HepG2 (cell line): ENCODE data around the gene HHEX. TPM values are rescaled to one million over a fixed set of nuclear protein-coding genes. Genes with fewer than 3 reads are reported as not detected.
A peak's percentile ranks its signal among the peaks of the same experiment; 100 is the strongest.

Experiments
- AHDC1 ChIP-seq: sonication (generic); formaldehyde crosslinking; IDR thresholded peaks from 2 replicates; pipeline ENCODE4 v1.5.1; 2020; ENCODE audit warnings: mild to moderate bottlenecking, missing genetic modification reagents, borderline replicate concordance
- CEBPB ChIP-seq: IDR thresholded peaks from 2 replicates; pipeline ENCODE4 v1.6.1; 2011; ENCODE audit warnings: low read depth, low read length, improper control_type of control experiment, borderline replicate concordance
- CEBPG ChIP-seq: IDR thresholded peaks from 2 replicates; pipeline ENCODE4 v1.6.1; 2016
- FOSL2 ChIP-seq: sonication (generic); formaldehyde crosslinking; IDR thresholded peaks from 2 replicates; pipeline ENCODE4 v1.4.0; 2020; ENCODE audit warnings: missing genetic modification reagents
- FOXP1 ChIP-seq, 2 experiments: fragments of 450-650 bp in 1 of 2; IDR thresholded peaks; 2 replicates each; pipeline ENCODE4 v1.6.1; 2017 to 2018; ENCODE audit warnings: antibody characterized with exemption in 1 of 2
- FOXP4 ChIP-seq: sonication (generic); formaldehyde crosslinking; IDR thresholded peaks from 2 replicates; pipeline ENCODE4 v1.4.0; 2020; ENCODE audit warnings: missing genetic modification reagents
- GPN1 ChIP-seq: sonication (generic); formaldehyde crosslinking; IDR thresholded peaks from 2 replicates; pipeline ENCODE4 v1.5.1; 2020; ENCODE audit warnings: missing genetic modification reagents, borderline replicate concordance
- KDM1A ChIP-seq: IDR thresholded peaks from 2 replicates; pipeline ENCODE4 v1.6.1; 2016; ENCODE audit warnings: missing compliant biosample characterization
- PITX1 ChIP-seq: sonication (generic); formaldehyde crosslinking; IDR thresholded peaks from 2 replicates; pipeline ENCODE4 v1.5.1; 2020; ENCODE audit warnings: mild to moderate bottlenecking, missing genetic modification reagents
- RBAK ChIP-seq: sonication (generic); formaldehyde crosslinking; IDR thresholded peaks from 2 replicates; pipeline ENCODE4 v1.5.1; 2020; ENCODE audit warnings: mild to moderate bottlenecking, missing genetic modification reagents
- RCOR2 ChIP-seq: IDR thresholded peaks from 2 replicates; pipeline ENCODE4 v1.6.1; 2016; ENCODE audit warnings: missing biosample characterization, missing genetic modification reagents
- REPIN1 ChIP-seq: sonication (generic); formaldehyde crosslinking; IDR thresholded peaks from 2 replicates; pipeline ENCODE4 v1.8.0; 2022; ENCODE audit warnings: missing genetic modification reagents, low read depth, mild to moderate bottlenecking, borderline replicate concordance
- TEAD3 ChIP-seq: optimal IDR thresholded peaks from 2 replicates; pipeline ENCODE3; 2016; ENCODE audit warnings: borderline replicate concordance
- ZFP1 ChIP-seq: IDR thresholded peaks from 2 replicates; pipeline ENCODE4 v1.6.1; 2016
- ZFP90 ChIP-seq: sonication (generic); formaldehyde crosslinking; IDR thresholded peaks from 2 replicates; pipeline ENCODE4 v1.8.0; 2022; ENCODE audit warnings: missing genetic modification reagents, mild to moderate bottlenecking, inconsistent platforms, borderline replicate concordance
- ZMYM2 ChIP-seq: sonication (generic); formaldehyde crosslinking; IDR thresholded peaks from 2 replicates; pipeline ENCODE4 v1.8.0; 2022; ENCODE audit warnings: mild to moderate bottlenecking, missing genetic modification reagents
- ZNF280D ChIP-seq: sonication (generic); formaldehyde crosslinking; IDR thresholded peaks from 2 replicates; pipeline ENCODE4 v1.5.1; 2020; ENCODE audit warnings: mild to moderate bottlenecking, missing genetic modification reagents
- ZNF331 ChIP-seq: sonication (generic); formaldehyde crosslinking; IDR thresholded peaks from 2 replicates; pipeline ENCODE4 v1.4.0; 2020; ENCODE audit warnings: missing genetic modification reagents
- polyA plus RNA-seq, 8 experiments: library from polyadenylated mRNA; depleted of rRNA in 3 of 8; stranded (reverse) in 7 of 8; unstranded in 1 of 8; fragments of >200 nt; fragmentation: Illumina TruSeq in 4 of 8; extraction: Trizol in 4 of 8; gene quantifications; 2 replicates each; pipeline versions ENCODE4 v1.2.1 to v1.2.3, GENCODE V29; 2011 to 2016; ENCODE audit warnings: low read depth in 4 of 8, missing spikeins in 1 of 8, mixed read lengths in 1 of 8; ENCODE audit not compliant: insufficient read depth in 1 of 8
- total RNA-seq, 5 experiments: library from RNA; depleted of rRNA; stranded (reverse); fragments of >200 nt; fragmentation: Illumina TruSeq; extraction: Trizol; gene quantifications; 2 replicates each; pipeline ENCODE4 v1.2.3, GENCODE V29; 2016; ENCODE audit warnings: low read depth in 1 of 5

HHEX gene
- total and polyA plus RNA-seq, 2 of the 13 experiments (the other 11 are each of a cell fraction or from before 2014, with no cell fraction given): 44.5 to 48.7 TPM

GRCh38 chr10:92657024-92657423 is 32.7 kb upstream of the HHEX start (continued):
- TF ChIP-seq CEBPB (peak; percentile 87), FOXP4 (0 out of 2 replicates have a peak, but pooled peaks have one; percentile 35), RBAK (peak; percentile 84; the same call in 1 of the 2 replicates), ZFP1 (CRISPR knock-in tag) (peak; percentile 97), ZFP90 (CRISPR knock-in tag) (peak; percentile 63; the same call in 1 of the 2 replicates), ZMYM2 (CRISPR knock-in tag) (peak; percentile 73; the same call in 1 of the 2 replicates), FOXP1 (IDR thresholded peaks at IDR 0.05) (no peak), FOXP1 (CRISPR knock-in tag; IDR thresholded peaks at IDR 0.05) (0 out of 2 replicates have a peak, but pooled peaks have one; percentile 19), FOSL2 (CRISPR knock-in tag) (peak; percentile 34; the same call in 1 of the 2 replicates), CEBPG (CRISPR knock-in tag) (peak; percentile 87), TEAD3 (CRISPR knock-in tag) (peak; percentile 96), AHDC1 (CRISPR knock-in tag) (0 out of 2 replicates have a peak, but pooled peaks have one; percentile 21), RCOR2 (CRISPR knock-in tag) (peak; percentile 50; the same call in 1 of the 2 replicates), PITX1 (CRISPR knock-in tag) (no peak), REPIN1 (CRISPR knock-in tag) (no peak), KDM1A (CRISPR knock-in tag) (0 out of 2 replicates have a peak, but pooled peaks have one; percentile 51), GPN1 (CRISPR knock-in tag) (no peak), ZNF280D (CRISPR knock-in tag) (0 out of 2 replicates have a peak, but pooled peaks have one; percentile 41), ZNF331 (CRISPR knock-in tag) (0 out of 2 replicates have a peak, but pooled peaks have one; percentile 30)
